ENCODE measurements around the gene MOCOS.
A peak's percentile ranks its signal among the peaks of the same experiment; 100 is the strongest.

The MOCOS gene

GRCh38 chr18:36308711-36309435 is 121.6 kb downstream of the MOCOS start:
- no peak for DNase-seq

- DNase-seq: peak; percentile 60
Observed at GRCh38 chr18:36309436-36310391, 122.4 kb downstream of the MOCOS start.

GRCh38 chr18:36311026-36311570 is 123.8 kb downstream of the MOCOS start:
- no peak for DNase-seq

- no peak for DNase-seq
Observed at GRCh38 chr18:36312806-36313395, 125.6 kb downstream of the MOCOS start.

- no peak for DNase-seq
Observed at GRCh38 chr18:36314098-36314497, 126.8 kb downstream of the MOCOS start.

GRCh38 chr18:36314754-36315153 is 127.5 kb downstream of the MOCOS start:
- DNase-seq: no peak

GRCh38 chr18:36315736-36316135 is 128.4 kb downstream of the MOCOS start:
- DNase-seq: peak; percentile 25

- DNase-seq: no peak
Observed at GRCh38 chr18:36316246-36316645, 128.9 kb downstream of the MOCOS start.

Data from T1000 (cell line).